Measurements from ENCODE around the gene SFN. TPM values are rescaled to one million over a fixed set of nuclear protein-coding genes. Genes with fewer than 3 reads are reported as not detected.

The SFN gene
- total RNA-seq, 1 donor from 2014 or later: 0.21 TPM

DNA sequence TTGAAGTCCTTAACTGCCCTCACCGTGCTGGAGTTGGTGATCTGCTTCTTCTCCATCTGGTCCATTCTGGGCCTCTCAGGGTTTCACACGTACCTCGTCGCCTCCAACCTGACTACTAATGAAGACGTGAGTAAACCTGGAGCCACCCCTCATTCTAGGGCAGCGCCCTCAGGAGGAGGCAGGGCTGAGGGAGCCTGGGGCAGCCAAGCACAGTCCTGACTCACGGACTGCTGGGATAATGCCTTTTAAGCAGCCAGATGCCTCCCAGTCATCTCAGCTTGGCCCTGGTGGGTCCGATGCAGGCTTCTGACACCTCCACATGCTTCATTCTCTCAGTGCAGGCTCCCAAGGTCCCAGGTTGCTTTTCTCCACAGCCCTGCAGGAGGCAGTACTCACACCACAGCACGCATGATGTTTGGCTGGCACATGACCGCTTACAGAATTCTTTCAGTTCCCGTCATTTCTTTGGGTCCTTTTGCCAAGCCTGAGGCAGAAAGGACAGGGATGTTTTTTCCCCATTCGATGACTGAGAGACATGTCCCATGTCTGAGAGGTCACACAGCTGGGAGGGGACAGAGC, 11.8 kb upstream of the SFN start:
- Mint-ChIP-seq H3K27me3 (ENCODE audit: insufficient read depth, low read depth) (peaks cover 3% of the 10 kb centered on the region), H3K36me3 (peaks cover 18% of the 10 kb centered on the region), H3K4me1 (no peaks in the 10 kb centered on the region), H3K27ac (no peak overlapping the region), H3K9me3 (no peaks in the 10 kb centered on the region), H3K4me3 (no peak overlapping the region)
- H3K79me2 ChIP-seq (ENCODE audit: low read depth): no peaks in the 10 kb centered on the region
- no peak for DNase-seq (ENCODE audit: low spot score)
- TF ChIP-seq, protein P1, sequence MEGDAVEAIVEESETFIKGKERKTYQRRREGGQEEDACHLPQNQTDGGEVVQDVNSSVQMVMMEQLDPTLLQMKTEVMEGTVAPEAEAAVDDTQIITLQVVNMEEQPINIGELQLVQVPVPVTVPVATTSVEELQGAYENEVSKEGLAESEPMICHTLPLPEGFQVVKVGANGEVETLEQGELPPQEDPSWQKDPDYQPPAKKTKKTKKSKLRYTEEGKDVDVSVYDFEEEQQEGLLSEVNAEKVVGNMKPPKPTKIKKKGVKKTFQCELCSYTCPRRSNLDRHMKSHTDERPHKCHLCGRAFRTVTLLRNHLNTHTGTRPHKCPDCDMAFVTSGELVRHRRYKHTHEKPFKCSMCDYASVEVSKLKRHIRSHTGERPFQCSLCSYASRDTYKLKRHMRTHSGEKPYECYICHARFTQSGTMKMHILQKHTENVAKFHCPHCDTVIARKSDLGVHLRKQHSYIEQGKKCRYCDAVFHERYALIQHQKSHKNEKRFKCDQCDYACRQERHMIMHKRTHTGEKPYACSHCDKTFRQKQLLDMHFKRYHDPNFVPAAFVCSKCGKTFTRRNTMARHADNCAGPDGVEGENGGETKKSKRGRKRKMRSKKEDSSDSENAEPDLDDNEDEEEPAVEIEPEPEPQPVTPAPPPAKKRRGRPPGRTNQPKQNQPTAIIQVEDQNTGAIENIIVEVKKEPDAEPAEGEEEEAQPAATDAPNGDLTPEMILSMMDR (IDR thresholded peaks at IDR 0.05): no peak
- TF ChIP-seq EZH2phosphoT487 (IDR thresholded peaks at IDR 0.05): no peak
- no peak for TF ChIP-seq EZH2 (IDR thresholded peaks at IDR 0.05)
- no peaks in the 10 kb centered on the region for H3K27me3 ChIP-seq
- H4K20me1 ChIP-seq (ENCODE audit: low read depth): no peaks in the 10 kb centered on the region
- no peak overlapping the region for H3K4me2 ChIP-seq
- no peaks in the 10 kb centered on the region for H3K9me3 ChIP-seq (ENCODE audit: low read depth)
- H3K9ac ChIP-seq: no peak overlapping the region
- H3K4me3 ChIP-seq: no peak overlapping the region
- H3K36me3 ChIP-seq: no peaks in the 10 kb centered on the region
- H3K27ac ChIP-seq: no peak overlapping the region
- peaks cover 4% of the 10 kb centered on the region for H3K4me1 ChIP-seq
- H2AFZ ChIP-seq (replicated peaks): no peak overlapping the region
- H3F3A ChIP-seq (ENCODE audit: low read depth): no peaks in the 10 kb centered on the region

- Histone ChIP-seq H3K36me3 (no peaks in the 10 kb centered on the region), H3K79me2 (ENCODE audit: low read depth) (no peaks in the 10 kb centered on the region), H4K20me1 (ENCODE audit: low read depth) (no peaks in the 10 kb centered on the region), H3K9ac (no peak overlapping the region), H3K9me3 (ENCODE audit: low read depth) (no peaks in the 10 kb centered on the region), H3K4me2 (no peak overlapping the region), H3K27me3 (no peaks in the 10 kb centered on the region), H2AFZ (replicated peaks) (no peak overlapping the region), H3K4me1 (peaks cover 12% of the 10 kb centered on the region), H3K4me3 (no peak overlapping the region), H3K27ac (no peak overlapping the region), H3F3A (ENCODE audit: low read depth) (peaks cover under 1% of the 10 kb centered on the region)
- H3K36me3 Mint-ChIP-seq: peaks cover 17% of the 10 kb centered on the region
- peak overlapping the region; percentile 33 for H3K27ac Mint-ChIP-seq
- no peak for TF ChIP-seq EZH2phosphoT487 (IDR thresholded peaks at IDR 0.05)
- TF ChIP-seq, protein P1 (IDR thresholded peaks at IDR 0.05): no peak
- no peak for TF ChIP-seq EZH2 (IDR thresholded peaks at IDR 0.05)
- DNase-seq (ENCODE audit: low spot score): no peak
- H3K4me1 Mint-ChIP-seq: peaks cover 3% of the 10 kb centered on the region
- H3K4me3 Mint-ChIP-seq: no peak overlapping the region
- H3K27me3 Mint-ChIP-seq (ENCODE audit: insufficient read depth, low read depth): peaks cover 5% of the 10 kb centered on the region
- H3K9me3 Mint-ChIP-seq: no peaks in the 10 kb centered on the region
Measured at GRCh38 chr1:26852701-26853100, 10.2 kb upstream of the SFN start.

DNA sequence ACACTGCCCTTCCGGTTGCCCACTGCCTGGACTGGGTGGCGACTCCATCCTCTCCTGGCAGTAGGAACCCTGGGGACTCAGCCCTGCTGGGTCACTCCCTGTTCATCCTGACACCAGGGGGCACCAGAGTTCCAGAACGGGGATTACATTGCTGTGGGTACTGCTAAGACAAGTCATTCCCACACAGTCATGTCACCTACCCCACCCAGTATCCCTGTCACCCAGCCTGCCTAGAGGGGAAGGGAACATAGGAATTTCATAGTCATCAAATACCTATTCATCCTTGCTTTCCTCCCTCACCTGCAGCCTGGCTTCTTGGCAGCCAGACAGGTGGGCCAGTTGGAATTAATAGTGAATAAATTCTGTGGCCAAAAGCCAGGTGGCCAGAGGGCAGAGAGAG, 9.8 kb upstream of the SFN start:
- TF ChIP-seq EZH2 (IDR thresholded peaks at IDR 0.05): no peak
- TF ChIP-seq, protein P1 (IDR thresholded peaks at IDR 0.05): peak; percentile 79
- DNase-seq (ENCODE audit: low spot score): peak; percentile 81
- H3K27me3 ChIP-seq: no peaks in the 10 kb centered on the region
- H3K36me3 ChIP-seq: no peaks in the 10 kb centered on the region
- no peaks in the 10 kb centered on the region for H4K20me1 ChIP-seq (ENCODE audit: low read depth)
- no peak overlapping the region for H2AFZ ChIP-seq (replicated peaks)
- H3K4me2 ChIP-seq: no peak overlapping the region
- Mint-ChIP-seq H3K9me3 (no peaks in the 10 kb centered on the region), H3K27me3 (ENCODE audit: insufficient read depth, low read depth) (peaks cover 5% of the 10 kb centered on the region), H3K27ac (no peak overlapping the region), H3K36me3 (peaks cover 15% of the 10 kb centered on the region), H3K4me3 (no peak overlapping the region), H3K4me1 (peaks cover 3% of the 10 kb centered on the region)
- H3K27ac ChIP-seq: no peak overlapping the region
- H3K4me3 ChIP-seq: no peak overlapping the region
- H3K4me1 ChIP-seq: peaks cover 12% of the 10 kb centered on the region
- no peaks in the 10 kb centered on the region for H3K79me2 ChIP-seq (ENCODE audit: low read depth)
- peaks cover 4% of the 10 kb centered on the region for H3F3A ChIP-seq (ENCODE audit: low read depth)
- H3K9me3 ChIP-seq (ENCODE audit: low read depth): no peaks in the 10 kb centered on the region
- H3K9ac ChIP-seq: no peak overlapping the region

Measured in neural progenitor cell (in vitro differentiated cells).